Breast epithelium (tissue), 4 donors: ENCODE data around the gene ZNF775. TPM values are rescaled to one million over a fixed set of nuclear protein-coding genes. Genes with fewer than 3 reads are reported as not detected.

Experiments
- DNase-seq, 2 donors: peaks; one replicate each; pipeline ENCODE4 v3.0.0-alpha.2; 2019; ENCODE audit warnings: low spot score in 2 of 2
- H3K27ac ChIP-seq, 2 donors: fragments of 200-600 bp; sonication (generic) in 1 of 2; one replicate each; pipeline ENCODE4 v1.5.1; 2016 to 2019; ENCODE audit warnings: mild to moderate bottlenecking in 1 of 2
- H3K27me3 ChIP-seq, 2 donors: fragments of 200-600 bp; sonication (generic) in 1 of 2; one replicate each; pipeline versions ENCODE4 v1.5.1 to v1.6.0; 2017 to 2019; ENCODE audit warnings: control low read depth in 1 of 2, mild to moderate bottlenecking in 1 of 2
- H3K36me3 ChIP-seq: fragments of 200-600 bp; one replicate; pipeline ENCODE4 v1.5.1; 2019
- H3K4me1 ChIP-seq, 2 donors: fragments of 200-600 bp; sonication (generic); one replicate each; pipeline ENCODE4 v1.5.1; 2016 to 2019; ENCODE audit warnings: control low read depth in 1 of 2
- H3K4me3 ChIP-seq, 3 donors: fragments of 200-600 bp; sonication (generic); 1 replicate in 2 of 3; 2 replicates in 1 of 3; pipeline ENCODE4 v1.5.1; 2016 to 2019; ENCODE audit warnings: mild to moderate bottlenecking in 3 of 3, moderate library complexity in 2 of 3
- H3K9me3 ChIP-seq, 2 donors: fragments of 200-600 bp; sonication (generic) in 1 of 2; one replicate each; pipeline ENCODE4 v1.5.1; 2016 to 2019; ENCODE audit warnings: control low read depth in 1 of 2
- POLR2A ChIP-seq: fragments of 450-650 bp; IDR thresholded peaks from one replicate; pipeline ENCODE4 v1.6.1; 2016; ENCODE audit warnings: antibody characterized with exemption, mild to moderate bottlenecking, moderate library complexity
- POLR2AphosphoS5 ChIP-seq, 3 donors: sonication (generic); formaldehyde crosslinking; IDR thresholded peaks; one replicate each; pipeline ENCODE4 v1.6.1; 2017; ENCODE audit warnings: antibody characterized with exemption in 3 of 3
- intact Hi-C: fragments of 100-400 bp; cut with DNase I; formaldehyde crosslinking; loops from one replicate; pipeline ENCODE4 v1.15.1; 2023; ENCODE audit warnings: low total_unique reads
- total RNA-seq, 3 donors: library from RNA; depleted of rRNA; stranded (reverse); fragments of >200 nt; gene quantifications; one replicate each; pipeline ENCODE4 v1.1.0, GENCODE V29; 2016
- TF ChIP-seq, protein P1 (sequence below), 3 donors: fragments of 450-650 bp; IDR thresholded peaks; one replicate each; pipeline ENCODE4 v1.5.1; 2016 to 2017; ENCODE audit warnings: antibody characterized with exemption in 3 of 3, mild to moderate bottlenecking in 3 of 3, moderate library complexity in 3 of 3

The ZNF775 gene
- total RNA-seq, 3 donors from 2014 or later: 1.9 to 5.7 (median 4.6) TPM

DNA sequence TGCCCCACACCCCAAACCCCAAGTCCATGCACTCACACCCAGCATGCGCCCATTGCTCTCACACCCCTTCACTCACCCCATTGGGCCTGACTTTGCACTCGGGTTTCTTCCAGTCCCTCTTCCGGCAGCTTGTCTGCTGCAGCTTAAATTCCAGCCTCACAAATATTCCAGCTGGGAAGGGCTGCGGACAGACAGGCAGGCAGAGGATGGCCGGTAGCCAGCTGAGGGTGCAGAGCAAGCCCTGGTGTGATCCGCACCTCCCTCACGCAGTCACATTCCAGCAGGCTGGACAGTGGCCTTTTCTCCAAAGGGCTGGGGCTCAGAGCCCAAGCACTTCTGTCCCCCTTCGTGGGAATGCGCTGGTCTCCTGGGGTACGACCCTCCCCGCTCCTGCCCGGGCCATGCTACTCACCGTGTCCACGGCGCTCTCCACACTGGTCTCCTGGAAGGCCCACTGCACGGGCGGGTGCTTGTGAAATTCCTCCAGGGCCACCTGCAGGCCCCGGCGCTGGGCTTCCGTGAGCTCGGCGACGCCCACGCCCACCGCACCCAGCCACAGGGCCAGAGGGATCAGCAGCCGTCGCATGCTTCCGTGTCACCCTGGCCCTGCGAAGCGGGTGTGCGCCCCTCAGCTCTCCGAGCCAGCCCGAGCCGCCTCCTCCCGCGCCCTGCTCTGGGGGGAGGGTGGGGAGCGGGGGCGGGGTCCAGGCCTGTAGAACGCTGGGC, 38.9 kb upstream of the ZNF775 start:
- Histone ChIP-seq H3K4me1 (peaks cover 0 to 20% of the 10 kb centered on the region in 2 donors), H3K27ac (peak overlapping the region; percentile 72 to 94), H3K9me3 (peaks cover 0 to 6% of the 10 kb centered on the region in 2 donors), H3K36me3 (no peaks in the 10 kb centered on the region), H3K27me3 (no peaks in the 10 kb centered on the region), H3K4me3 (peak overlapping the region; percentile 49 to 81 (median 63))
- DNase-seq: no peak
- intact Hi-C loops: no loop called here
- TF ChIP-seq, protein P1, sequence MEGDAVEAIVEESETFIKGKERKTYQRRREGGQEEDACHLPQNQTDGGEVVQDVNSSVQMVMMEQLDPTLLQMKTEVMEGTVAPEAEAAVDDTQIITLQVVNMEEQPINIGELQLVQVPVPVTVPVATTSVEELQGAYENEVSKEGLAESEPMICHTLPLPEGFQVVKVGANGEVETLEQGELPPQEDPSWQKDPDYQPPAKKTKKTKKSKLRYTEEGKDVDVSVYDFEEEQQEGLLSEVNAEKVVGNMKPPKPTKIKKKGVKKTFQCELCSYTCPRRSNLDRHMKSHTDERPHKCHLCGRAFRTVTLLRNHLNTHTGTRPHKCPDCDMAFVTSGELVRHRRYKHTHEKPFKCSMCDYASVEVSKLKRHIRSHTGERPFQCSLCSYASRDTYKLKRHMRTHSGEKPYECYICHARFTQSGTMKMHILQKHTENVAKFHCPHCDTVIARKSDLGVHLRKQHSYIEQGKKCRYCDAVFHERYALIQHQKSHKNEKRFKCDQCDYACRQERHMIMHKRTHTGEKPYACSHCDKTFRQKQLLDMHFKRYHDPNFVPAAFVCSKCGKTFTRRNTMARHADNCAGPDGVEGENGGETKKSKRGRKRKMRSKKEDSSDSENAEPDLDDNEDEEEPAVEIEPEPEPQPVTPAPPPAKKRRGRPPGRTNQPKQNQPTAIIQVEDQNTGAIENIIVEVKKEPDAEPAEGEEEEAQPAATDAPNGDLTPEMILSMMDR (IDR thresholded peaks at IDR 0.05): no peak
- TF ChIP-seq POLR2A (no peak), POLR2AphosphoS5 (IDR thresholded peaks at IDR 0.05) (no peak)

DNA sequence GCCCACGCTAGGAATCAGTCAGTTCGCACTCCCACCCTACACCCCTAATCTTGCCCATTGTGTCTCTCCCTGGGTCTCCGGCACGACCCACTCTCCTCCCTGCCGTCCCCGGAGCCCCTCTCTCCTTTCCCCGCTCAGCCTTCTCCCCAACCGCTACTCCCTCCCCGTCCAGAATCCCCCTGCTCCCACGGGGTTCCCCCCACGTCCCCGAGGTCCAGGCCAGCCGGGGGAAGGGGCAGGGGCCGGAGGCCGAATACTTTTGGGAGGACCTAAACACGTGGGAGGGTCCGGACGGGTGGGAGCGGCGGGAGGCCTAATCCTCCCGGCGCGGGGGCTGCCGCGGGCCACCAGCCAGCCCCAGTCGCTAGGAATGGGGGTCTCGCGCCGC, 38.3 kb upstream of the ZNF775 start:
- peak overlapping the region; percentile 72 to 94 for H3K27ac ChIP-seq
- peaks cover 0 to 6% of the 10 kb centered on the region in 2 donors for H3K9me3 ChIP-seq
- H3K27me3 ChIP-seq: no peaks in the 10 kb centered on the region
- TF ChIP-seq POLR2A: no peak
- no peak for TF ChIP-seq POLR2AphosphoS5 (IDR thresholded peaks at IDR 0.05)
- TF ChIP-seq, protein P1 (IDR thresholded peaks at IDR 0.05): no peak
- no peak for DNase-seq
- H3K36me3 ChIP-seq: no peaks in the 10 kb centered on the region
- peak overlapping the region; percentile 49 to 81 (median 63) for H3K4me3 ChIP-seq
- intact Hi-C loops: no loop called here
- peaks cover 0 to 13% of the 10 kb centered on the region in 2 donors for H3K4me1 ChIP-seq

DNA sequence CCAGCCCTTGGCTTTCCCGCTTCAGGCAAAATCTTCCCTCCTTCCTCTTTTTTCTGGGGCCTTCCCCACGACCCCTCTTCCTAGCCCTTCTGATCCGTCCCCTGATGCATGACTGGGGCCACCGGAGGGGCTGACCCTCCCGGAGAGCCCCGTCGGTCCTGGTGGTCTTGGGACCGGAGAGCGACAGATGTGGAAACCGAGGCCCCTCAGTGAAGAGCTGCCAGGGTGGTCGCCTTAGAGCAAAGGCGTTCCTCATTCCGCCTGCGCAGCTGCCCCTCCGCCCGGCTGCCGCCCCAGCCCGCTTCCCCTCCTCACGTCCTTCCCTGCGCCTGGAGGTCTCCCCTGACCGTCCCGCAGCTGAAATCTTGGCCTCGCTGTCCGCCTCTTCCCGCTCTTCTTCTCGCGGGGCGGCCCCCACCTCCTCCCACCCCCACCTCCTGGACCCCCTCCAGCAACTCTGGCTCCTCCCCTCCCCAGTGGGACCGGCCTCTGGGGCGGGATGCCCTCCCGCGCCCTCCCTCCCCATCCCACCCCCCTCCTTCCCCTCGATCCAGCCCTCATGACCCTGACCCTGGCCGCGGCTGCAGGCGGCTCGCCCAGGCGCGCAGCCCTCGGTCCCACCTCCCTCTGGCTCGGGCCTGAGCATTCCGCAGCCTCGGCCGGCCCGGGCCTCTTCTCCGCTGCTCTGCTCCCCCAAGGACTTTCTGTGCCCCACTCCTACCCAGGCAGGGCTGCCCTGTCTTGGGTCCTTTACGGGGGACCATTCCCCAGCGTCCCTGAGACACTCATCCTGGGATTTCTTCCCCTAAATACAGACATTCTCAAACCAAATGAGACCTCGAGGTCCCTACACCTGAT, 37.6 kb upstream of the ZNF775 start, which contains the start of gene RARRES2:
TSS of gene RARRES2 (minus strand) at position 367 of the 858 bp plus-strand sequence. CDS start 1,020 bp downstream, outside the sequence.
- Histone ChIP-seq H3K4me3 (peak within 1 kb of the TSS; percentile 49 to 81 (median 63)), H3K36me3 (no peaks in the 10 kb centered on the region), H3K4me1 (peaks cover 0 to 12% of the 10 kb centered on the region in 2 donors), H3K9me3 (peaks cover 0 to 6% of the 10 kb centered on the region in 2 donors), H3K27me3 (no peaks in the 10 kb centered on the region), H3K27ac (peak within 1 kb of the TSS; percentile 72 to 94)
- TF ChIP-seq, protein P1 (IDR thresholded peaks at IDR 0.05): no peak
- TF ChIP-seq POLR2AphosphoS5 (IDR thresholded peaks at IDR 0.05): no peak
- TF ChIP-seq POLR2A: no peak
- DNase-seq: no peak
- intact Hi-C loops: no loop called here

DNA sequence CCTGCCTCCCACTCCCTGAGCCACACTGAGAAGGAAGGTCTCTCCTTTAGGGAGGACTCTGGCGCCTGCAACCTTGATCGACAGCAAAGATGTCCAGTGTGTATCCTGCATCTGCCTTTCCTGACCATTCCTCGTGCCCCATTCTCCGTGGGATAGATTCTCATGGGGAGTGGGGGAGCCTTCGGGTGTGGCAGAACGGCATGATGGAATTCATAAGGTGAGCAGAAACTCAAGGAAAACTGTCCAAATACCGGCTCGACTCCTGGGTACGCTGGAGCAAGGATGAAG, 37.1 kb upstream of the ZNF775 start:
- peak overlapping the region; percentile 29 to 94 for H3K27ac ChIP-seq
- no peak for DNase-seq

More for the DNA sequence above, 37.1 kb upstream of the ZNF775 start:
- Histone ChIP-seq H3K9me3 (peaks cover 0 to 6% of the 10 kb centered on the region in 2 donors), H3K27me3 (no peaks in the 10 kb centered on the region), H3K4me1 (peaks cover 0 to 12% of the 10 kb centered on the region in 2 donors), H3K4me3 (peak overlapping the region in 2 of 3 donors; percentile 63 to 81), H3K36me3 (no peaks in the 10 kb centered on the region)
- TF ChIP-seq, protein P1 (IDR thresholded peaks at IDR 0.05): no peak
- TF ChIP-seq POLR2A (no peak), POLR2AphosphoS5 (IDR thresholded peaks at IDR 0.05) (no peak)
- intact Hi-C loops: no loop called here
